UCSD-AML1 (cell line): ENCODE measurements around the gene TENM4.
"Not testable (repeated sequence)": the region's sequence is repeated elsewhere in the genome, so short reads cannot be mapped to it uniquely, and the experiment has no call there.

Source experiments
- DNase-seq: peaks from one replicate; lab custom pipeline; 2025; ENCODE audit not compliant: unreplicated experiment; lab: John Stamatoyannopoulos, UW

Gene TENM4

GRCh38 chr11:78922859-78923625 is 517.8 kb downstream of the TENM4 start:
- DNase-seq, result no peak

- no peak for DNase-seq
Observed at GRCh38 chr11:78921509-78921908, 519.3 kb downstream of the TENM4 start.

- DNase-seq, result no peak
Observed at GRCh38 chr11:78920329-78920728, 520.5 kb downstream of the TENM4 start.

- DNase-seq, result no peak
Observed at GRCh38 chr11:78916759-78917158, 524.1 kb downstream of the TENM4 start.

- DNase-seq, result no peak
Observed at GRCh38 chr11:78914503-78914902, 526.3 kb downstream of the TENM4 start.

- no peak for DNase-seq
Observed at GRCh38 chr11:78912778-78913177, 528.1 kb downstream of the TENM4 start.

GRCh38 chr11:78910322-78910721 is 530.5 kb downstream of the TENM4 start:
- no peak for DNase-seq

- DNase-seq, result no peak
Observed at GRCh38 chr11:78909386-78909785, 531.4 kb downstream of the TENM4 start.

- DNase-seq, result no peak
Observed at GRCh38 chr11:78907636-78908035, 533.2 kb downstream of the TENM4 start.

- no peak for DNase-seq
Observed at GRCh38 chr11:78906566-78906965, 534.3 kb downstream of the TENM4 start.

GRCh38 chr11:78905756-78906155 is 535.1 kb downstream of the TENM4 start:
- DNase-seq, result no peak

- DNase-seq, result no peak
Observed at GRCh38 chr11:78902771-78903507, 537.9 kb downstream of the TENM4 start.

- no peak for DNase-seq
Observed at GRCh38 chr11:78901831-78902230, 539.0 kb downstream of the TENM4 start.

GRCh38 chr11:78898266-78898775 is 542.5 kb downstream of the TENM4 start:
- DNase-seq, result no peak

- DNase-seq, result no peak
Observed at GRCh38 chr11:78893996-78894395, 546.8 kb downstream of the TENM4 start.

- no peak for DNase-seq
Observed at GRCh38 chr11:78889698-78890097, 551.1 kb downstream of the TENM4 start.

- DNase-seq, result no peak
Observed at GRCh38 chr11:78886616-78887015, 554.2 kb downstream of the TENM4 start.

- DNase-seq, result no peak
Observed at GRCh38 chr11:78884761-78885160, 556.1 kb downstream of the TENM4 start.

- no peak for DNase-seq
Observed at GRCh38 chr11:78883506-78883905, 557.3 kb downstream of the TENM4 start.

GRCh38 chr11:78879094-78879980 is 561.5 kb downstream of the TENM4 start:
- DNase-seq, result not testable (repeated sequence)

GRCh38 chr11:78878631-78879030 is 562.2 kb downstream of the TENM4 start:
- no peak for DNase-seq
